ENCODE results near the gene CDV3.

The CDV3 gene

GRCh38 chr3:133570139-133570936, 3.1 kb upstream of the CDV3 start:
- DNase-seq: no peak

- no peak for DNase-seq
Measured at GRCh38 chr3:133570937-133571320, 2.6 kb upstream of the CDV3 start.

- peak; percentile 60 for DNase-seq
Measured at GRCh38 chr3:133572158-133573053, 1.1 kb upstream of the CDV3 start.

GRCh38 chr3:133573054-133573628, 345 bp upstream of the CDV3 start:
- DNase-seq: peak; percentile 100

- DNase-seq: peak; percentile 72
Measured at GRCh38 chr3:133574260-133574881, 885 bp downstream of the CDV3 start.

GRCh38 chr3:133575086-133575485, 1.6 kb downstream of the CDV3 start:
- DNase-seq: no peak

GRCh38 chr3:133576169-133576568, 2.7 kb downstream of the CDV3 start:
- no peak for DNase-seq

GRCh38 chr3:133578548-133579191, 5.2 kb downstream of the CDV3 start:
- no peak for DNase-seq

GRCh38 chr3:133583396-133583795, 9.9 kb downstream of the CDV3 start:
- DNase-seq: no peak

GRCh38 chr3:133588035-133588434, 14.5 kb downstream of the CDV3 start:
- no peak for DNase-seq

GRCh38 chr3:133588784-133589465, 15.4 kb downstream of the CDV3 start:
- DNase-seq: no peak

GRCh38 chr3:133589503-133589902, 16.0 kb downstream of the CDV3 start:
- DNase-seq: no peak

- no peak for DNase-seq
Measured at GRCh38 chr3:133591271-133591742, 17.8 kb downstream of the CDV3 start.

GRCh38 chr3:133592843-133593242, 19.4 kb downstream of the CDV3 start:
- peak; percentile 33 for DNase-seq

- no peak for DNase-seq
Measured at GRCh38 chr3:133593243-133593642, 19.8 kb downstream of the CDV3 start.

- DNase-seq: peak; percentile 24
Measured at GRCh38 chr3:133595341-133595740, 21.9 kb downstream of the CDV3 start.

GRCh38 chr3:133598405-133598804, 24.9 kb downstream of the CDV3 start:
- no peak for DNase-seq

- DNase-seq: no peak
Measured at GRCh38 chr3:133599280-133599679, 25.8 kb downstream of the CDV3 start.

GRCh38 chr3:133600572-133601081, 27.1 kb downstream of the CDV3 start:
- no peak for DNase-seq

GRCh38 chr3:133606342-133606741, 32.9 kb downstream of the CDV3 start:
- no peak for DNase-seq

GRCh38 chr3:133606902-133607301, 33.4 kb downstream of the CDV3 start:
- DNase-seq: no peak

GRCh38 chr3:133607816-133608215, 34.3 kb downstream of the CDV3 start:
- no peak for DNase-seq
